Uterus (tissue), 4 donors: ENCODE data around the gene ATP5F1D. TPM values are rescaled to one million over a fixed set of nuclear protein-coding genes. Genes with fewer than 3 reads are reported as not detected.

ENCODE experiments used
- DNase-seq, 2 donors: peaks; one replicate each; pipeline ENCODE4 v3.0.0-alpha.2; 2019 to 2020
- H3K27ac ChIP-seq, 2 donors: fragments of 200-600 bp; sonication (generic); 1 replicate in 1 of 2; 2 replicates in 1 of 2; pipeline ENCODE4 v1.5.1; 2016 to 2018
- H3K27me3 ChIP-seq, 2 donors: fragments of 200-600 bp; sonication (generic); one replicate each; pipeline ENCODE4 v1.5.1; 2018 to 2019; ENCODE audit warnings: control low read depth in 1 of 2
- H3K36me3 ChIP-seq, 2 donors: fragments of 200-600 bp; sonication (generic); one replicate each; pipeline ENCODE4 v1.5.1; 2019; ENCODE audit warnings: control low read depth in 1 of 2
- H3K4me1 ChIP-seq, 2 donors: fragments of 200-600 bp; sonication (generic); one replicate each; pipeline ENCODE4 v1.5.1; 2018 to 2019; ENCODE audit warnings: control low read depth in 1 of 2
- H3K4me3 ChIP-seq, 2 donors: fragments of 200-600 bp; sonication (generic); 1 replicate in 1 of 2; 2 replicates in 1 of 2; pipeline ENCODE4 v1.5.1; 2018 to 2019; ENCODE audit warnings: mild to moderate bottlenecking in 1 of 2
- H3K9me3 ChIP-seq, 2 donors: fragments of 200-600 bp; sonication (generic); one replicate each; pipeline ENCODE4 v1.5.1; 2019; ENCODE audit warnings: control low read depth in 1 of 2
- CTCF ChIP-seq, 4 experiments: fragments of 200-600 bp in 2 of 4; fragments of 450-650 bp in 2 of 4; sonication (generic) in 2 of 4; IDR thresholded peaks; one replicate each; pipeline ENCODE4 v1.5.1; 2016 to 2019; ENCODE audit warnings: antibody characterized with exemption in 4 of 4, mild to moderate bottlenecking in 2 of 4, moderate library complexity in 1 of 4
- POLR2A ChIP-seq, 2 donors: fragments of 450-650 bp; IDR thresholded peaks; one replicate each; pipeline ENCODE4 v1.6.1; 2016; ENCODE audit warnings: antibody characterized with exemption in 2 of 2, mild to moderate bottlenecking in 1 of 2, moderate library complexity in 1 of 2
- intact Hi-C: fragments of 100-400 bp; cut with DNase I; formaldehyde crosslinking; loops from one replicate; pipeline ENCODE4 v1.15.1; 2023; ENCODE audit warnings: low total_unique reads
- total RNA-seq, 4 donors: library from RNA; depleted of rRNA in 3 of 4; stranded (reverse); fragments of >200 nt in 3 of 4; gene quantifications; one replicate each; pipeline versions ENCODE4 v1.1.0 to v1.2.4, GENCODE V29; 2014 to 2023
- donor health status: DM: yes; HTN: yes; CAD: no.

ATP5F1D gene
- total RNA-seq, 4 donors from 2014 or later, result 4.7 to 164 (median 68.9) TPM

GRCh38 chr19:1252821-1253513 is 11.4 kb downstream of the ATP5F1D start:
- H3K27me3 ChIP-seq, result no peaks in the 10 kb centered on the region
- intact Hi-C loops, result no loop called here
- H3K4me3 ChIP-seq, result peak overlapping the region; percentile 70 to 86
- peak; percentile 95 to 96 for DNase-seq
- H3K36me3 ChIP-seq, result no peaks in the 10 kb centered on the region
- peaks cover 0 to 30% of the 10 kb centered on the region in 2 donors for H3K4me1 ChIP-seq
- peak in 2 of 4 experiments; percentile 24 to 30 for TF ChIP-seq CTCF (IDR thresholded peaks at IDR 0.05)
- TF ChIP-seq POLR2A (IDR thresholded peaks at IDR 0.05), result peak in 1 of 2 donors; percentile 17
- peak overlapping the region; percentile 96 to 98 for H3K27ac ChIP-seq
- no peaks in the 10 kb centered on the region for H3K9me3 ChIP-seq

- H3K27ac ChIP-seq, result peak overlapping the region; percentile 96 to 98
- no peak for DNase-seq
- no peaks in the 10 kb centered on the region for H3K36me3 ChIP-seq
- no peak for TF ChIP-seq POLR2A (IDR thresholded peaks at IDR 0.05)
- no peak for TF ChIP-seq CTCF (IDR thresholded peaks at IDR 0.05)
- intact Hi-C loops, result no loop called here
- H3K27me3 ChIP-seq, result no peaks in the 10 kb centered on the region
- H3K4me1 ChIP-seq, result peaks cover 0 to 35% of the 10 kb centered on the region in 2 donors
- no peaks in the 10 kb centered on the region for H3K9me3 ChIP-seq
- peak overlapping the region; percentile 21 to 70 for H3K4me3 ChIP-seq
These were observed 12.0 kb downstream of the ATP5F1D start for GRCh38 chr19:1253514-1254080.

GRCh38 chr19:1254081-1254527 is 12.6 kb downstream of the ATP5F1D start:
- Histone ChIP-seq H3K36me3 (no peaks in the 10 kb centered on the region), H3K9me3 (no peaks in the 10 kb centered on the region), H3K27ac (peak overlapping the region; percentile 96 to 98), H3K4me3 (peak overlapping the region; percentile 21 to 70), H3K27me3 (no peaks in the 10 kb centered on the region), H3K4me1 (peaks cover 0 to 40% of the 10 kb centered on the region in 2 donors)
- intact Hi-C loops, result no loop called here
- TF ChIP-seq POLR2A (IDR thresholded peaks at IDR 0.05), result no peak
- no peak for TF ChIP-seq CTCF (IDR thresholded peaks at IDR 0.05)
- DNase-seq, result peak; percentile 67 to 69

GRCh38 chr19:1254530-1255185 is 13.1 kb downstream of the ATP5F1D start:
- intact Hi-C loops, result no loop called here
- no peak for DNase-seq
- Histone ChIP-seq H3K4me1 (peaks cover 2 to 45% of the 10 kb centered on the region in 2 donors), H3K4me3 (no peak overlapping the region), H3K36me3 (no peaks in the 10 kb centered on the region), H3K27ac (peak overlapping the region; percentile 96 to 98), H3K9me3 (no peaks in the 10 kb centered on the region), H3K27me3 (no peaks in the 10 kb centered on the region)
- TF ChIP-seq CTCF (IDR thresholded peaks at IDR 0.05) (no peak), POLR2A (IDR thresholded peaks at IDR 0.05) (no peak)
